GM18498 (cell line): ENCODE data around the gene EPHB2.

Source experiments
- ATAC-seq: cut with Tn5 transposase; IDR thresholded peaks from one replicate; pipeline ENCODE4 v1.9.1; 2021; ENCODE audit warnings: mild to moderate bottlenecking, moderate library complexity; ENCODE audit not compliant: unreplicated experiment

Gene EPHB2

DNA sequence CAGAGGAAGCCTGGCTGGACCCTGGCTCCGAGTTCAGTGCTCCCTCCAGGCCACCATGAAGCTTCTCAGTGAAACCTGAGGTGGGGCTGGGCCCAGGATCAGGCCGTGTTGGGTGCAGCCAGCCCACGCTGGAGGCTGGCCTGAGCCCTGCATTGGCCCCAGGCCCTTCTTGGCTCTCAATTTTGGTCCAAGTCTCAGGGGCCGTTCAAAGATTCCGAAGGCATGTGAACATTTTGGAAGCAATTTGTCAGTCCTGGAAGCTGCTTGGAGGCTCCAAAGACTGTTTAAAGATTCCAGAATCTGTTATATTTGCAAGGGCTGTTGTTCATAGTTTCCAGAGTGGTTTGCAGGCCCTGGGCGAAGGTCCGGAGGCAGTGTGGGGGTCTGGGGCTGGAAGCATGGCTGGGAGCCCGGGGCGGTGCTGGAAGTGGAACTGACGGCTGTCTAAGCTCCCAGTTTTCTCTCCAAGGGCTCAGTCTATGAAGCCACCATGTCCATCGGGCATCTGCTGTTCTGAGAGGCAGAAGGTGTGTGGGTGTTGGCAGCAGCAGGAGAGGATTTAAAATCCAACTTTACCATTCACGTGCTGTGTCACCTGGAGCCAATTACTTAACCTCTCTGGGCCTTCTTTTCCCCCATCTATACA lies 104.9 kb downstream of the EPHB2 start:
- no peak for ATAC-seq

GRCh38 chr1:22816067-22816775 lies 105.6 kb downstream of the EPHB2 start:
- no peak for ATAC-seq

DNA sequence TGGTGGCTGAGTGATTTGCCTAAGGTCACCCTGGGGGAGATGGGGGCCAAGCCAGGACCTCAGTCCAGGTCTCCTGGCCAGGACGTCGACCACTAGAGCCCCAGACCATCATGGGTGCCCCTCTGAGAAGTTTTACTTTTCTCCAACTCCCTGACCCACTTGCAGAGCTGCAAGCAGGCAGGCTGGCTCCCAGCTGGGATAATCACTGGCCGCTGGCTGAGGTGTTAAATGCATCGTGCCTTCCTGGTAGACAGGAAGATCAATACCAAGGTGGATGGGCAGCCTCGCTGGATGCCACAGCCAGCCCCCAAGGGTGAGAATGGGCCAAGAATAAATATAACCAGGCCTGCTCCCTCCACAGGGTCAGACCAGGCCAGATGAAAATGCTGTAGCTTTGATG lies 106.2 kb downstream of the EPHB2 start:
- no peak for ATAC-seq

- ATAC-seq: no peak
Observed at GRCh38 chr1:22817462-22817861, 106.8 kb downstream of the EPHB2 start.

- ATAC-seq: no peak
Observed at GRCh38 chr1:22818061-22818770, 107.6 kb downstream of the EPHB2 start.

- ATAC-seq: no peak
Observed at GRCh38 chr1:22819361-22819760, 108.7 kb downstream of the EPHB2 start.

- no peak for ATAC-seq
Observed at GRCh38 chr1:22821027-22821426, 110.4 kb downstream of the EPHB2 start.

DNA sequence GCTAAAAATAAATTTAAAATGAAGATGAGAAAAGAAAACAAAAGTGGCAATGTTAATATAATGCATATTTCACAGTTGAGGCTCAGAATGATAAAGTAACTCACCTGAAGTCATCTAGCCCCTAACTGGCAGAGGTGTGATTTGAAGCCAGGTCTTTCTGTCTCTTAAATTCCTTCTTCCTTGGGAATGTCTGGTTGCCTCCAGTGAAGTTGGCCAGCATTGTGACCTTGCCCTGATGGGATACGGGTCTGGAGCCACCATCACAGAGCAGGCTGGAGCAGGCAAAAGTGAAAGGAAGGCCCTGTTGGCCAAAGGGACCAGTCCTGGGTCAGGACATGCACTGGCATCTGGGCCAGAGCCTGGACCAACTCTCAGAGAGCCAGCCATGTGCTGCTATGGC lies 111.7 kb downstream of the EPHB2 start:
- ATAC-seq: no peak

DNA sequence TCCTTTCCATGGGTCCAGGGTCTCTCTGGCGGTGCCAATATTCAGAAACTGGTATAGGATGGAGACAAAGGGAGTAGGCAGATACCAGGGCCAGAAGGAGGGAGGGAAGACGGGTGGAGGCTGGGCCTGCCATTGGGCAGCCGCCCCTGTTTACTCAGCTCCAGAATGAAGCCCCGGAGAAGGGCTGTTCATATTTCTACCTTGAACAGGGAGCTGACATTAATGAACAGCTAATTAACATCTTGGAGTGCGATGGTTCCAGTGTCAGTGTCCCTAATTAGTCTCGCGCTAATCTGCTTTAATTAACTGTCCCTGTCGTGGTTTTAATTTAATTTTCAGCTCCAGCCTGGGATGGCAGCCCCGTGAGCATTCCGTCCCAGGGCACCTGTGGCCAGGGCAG lies 113.8 kb downstream of the EPHB2 start:
- ATAC-seq: no peak

DNA sequence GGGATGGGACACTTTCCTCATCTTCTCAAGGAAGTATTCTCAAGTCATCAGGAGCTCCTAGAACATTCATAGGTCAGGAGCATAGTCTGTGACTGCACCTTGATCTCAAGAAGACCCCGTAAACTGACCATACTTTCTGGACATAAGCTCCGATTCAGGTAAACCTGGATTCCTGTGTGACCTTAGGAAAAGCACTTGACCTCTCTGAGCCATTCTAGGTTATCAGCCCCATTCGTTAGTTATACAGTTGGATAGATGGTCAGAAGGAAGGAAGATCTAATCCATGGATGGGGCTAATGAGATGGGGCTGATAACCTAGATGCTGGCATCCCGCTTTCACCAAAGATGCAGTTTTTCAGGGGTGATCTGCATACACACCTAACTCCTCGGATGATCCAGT lies 114.3 kb downstream of the EPHB2 start:
- ATAC-seq: no peak

DNA sequence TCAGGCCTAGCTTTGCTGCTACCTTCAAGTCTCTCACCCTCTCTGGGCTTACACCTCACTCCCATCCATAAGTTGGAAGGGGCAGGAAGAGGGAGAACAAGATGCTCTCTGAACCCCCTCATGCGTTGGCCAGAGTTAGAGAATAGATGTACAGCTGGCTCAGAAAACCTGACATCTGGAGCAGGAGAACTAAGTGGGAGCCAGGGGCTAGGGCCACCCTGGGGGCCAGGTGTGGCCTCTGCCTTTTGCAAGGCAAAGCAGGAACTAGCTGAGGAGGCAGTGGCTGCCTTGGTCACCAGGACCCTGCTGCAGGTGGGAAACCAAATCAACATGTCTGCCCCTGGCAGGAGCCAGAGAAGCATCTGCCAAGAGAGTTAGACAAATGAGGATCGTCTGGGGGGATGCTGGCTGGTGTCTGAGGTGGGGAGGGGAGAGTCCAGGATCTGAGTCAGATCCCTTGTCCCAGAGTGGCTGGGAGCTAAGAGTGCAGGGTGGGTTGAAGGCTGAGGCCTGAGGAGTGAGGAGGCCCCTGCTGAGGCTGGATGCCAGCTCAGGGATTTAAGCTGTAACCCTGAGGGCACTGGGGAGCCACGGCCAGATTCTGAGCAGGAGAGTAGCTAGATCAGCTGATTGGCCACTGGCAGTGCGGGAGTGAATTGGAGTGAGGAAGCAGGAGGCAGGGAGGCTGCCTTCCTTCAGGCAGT lies 115.0 kb downstream of the EPHB2 start:
- no peak for ATAC-seq

DNA sequence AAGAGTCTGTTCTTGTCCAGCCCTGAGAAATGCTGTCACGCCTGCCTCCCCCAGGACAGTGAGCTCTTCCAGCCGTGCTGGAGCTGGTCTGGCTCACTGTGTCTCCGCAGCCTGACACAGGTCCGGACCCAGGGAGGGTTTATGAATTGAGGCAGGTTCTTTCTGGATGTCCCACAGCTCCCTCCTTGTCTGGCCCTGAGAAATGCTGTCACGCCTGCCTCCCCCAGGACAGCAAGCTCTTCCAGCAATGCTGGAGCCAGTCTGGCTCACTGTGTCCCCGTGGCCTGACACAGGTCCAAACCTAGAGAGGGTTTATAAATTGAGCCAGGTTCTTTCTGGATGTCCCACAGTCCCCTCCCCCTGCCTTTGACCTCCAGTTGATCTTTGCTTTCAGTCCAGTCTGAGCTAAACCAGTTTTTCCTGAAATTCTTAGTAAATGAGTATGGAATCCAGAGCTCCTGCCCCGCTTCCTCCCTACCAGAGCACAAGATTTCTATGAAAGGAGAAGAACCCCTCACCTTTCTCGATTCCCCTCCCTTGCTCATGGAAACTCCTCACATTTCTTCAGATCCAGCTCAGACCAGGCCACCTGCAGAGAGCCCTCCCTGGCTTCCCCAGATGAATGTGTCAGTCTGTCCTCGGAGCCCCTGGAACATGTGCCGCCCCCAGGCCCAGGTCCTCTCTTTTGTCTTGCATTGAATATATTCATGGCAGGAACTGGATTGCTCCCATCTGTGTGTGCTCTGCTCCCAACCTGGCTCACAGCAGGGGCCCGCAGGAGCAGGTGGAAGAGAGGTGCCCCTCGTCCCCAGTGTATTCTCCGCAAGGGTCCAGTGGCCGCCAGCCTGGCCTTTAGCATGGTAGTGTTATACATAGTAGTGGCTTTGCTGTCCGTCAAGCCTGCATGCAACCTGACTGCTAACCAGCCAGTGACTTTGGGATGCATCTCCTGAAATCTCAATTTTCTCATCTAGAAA lies 116.3 kb downstream of the EPHB2 start:
- ATAC-seq: no peak

DNA sequence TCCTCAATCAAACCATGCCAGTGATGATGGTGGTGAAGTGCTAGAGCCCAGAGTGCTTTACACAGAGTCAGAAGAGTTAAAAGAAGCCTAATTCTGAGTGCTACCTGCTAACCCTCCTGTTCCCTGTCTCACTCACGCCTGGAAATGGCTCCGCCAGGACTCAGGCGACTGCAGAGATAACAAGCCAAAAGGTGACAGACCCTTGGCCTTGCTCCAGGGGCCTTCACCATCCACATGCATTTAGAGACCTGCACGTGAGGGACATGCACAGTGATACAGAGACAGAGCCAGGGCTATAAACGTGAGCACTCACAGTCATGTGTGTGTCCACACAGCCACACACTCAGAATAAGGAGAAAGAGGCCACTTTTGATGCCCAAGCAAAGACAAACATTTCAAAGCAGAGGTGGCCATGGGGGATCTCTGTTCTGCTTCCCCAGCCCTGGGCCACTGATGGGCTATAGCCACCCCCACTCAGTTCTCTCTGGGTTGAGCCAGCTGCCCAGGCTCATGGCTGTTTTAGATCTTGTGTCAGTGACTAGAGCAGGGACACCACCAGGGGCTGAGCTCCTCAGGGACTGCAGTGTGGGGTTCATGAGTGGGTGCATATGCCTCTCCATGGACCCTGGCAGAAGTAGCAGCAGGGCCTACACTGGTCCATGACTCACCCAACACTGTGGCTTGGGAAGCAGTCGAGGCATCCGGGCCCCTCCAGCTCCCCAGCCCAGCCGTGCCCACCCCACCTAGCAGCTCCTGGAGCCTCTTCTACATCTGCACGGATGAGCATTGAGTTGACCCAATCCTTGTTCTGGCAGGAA lies 117.2 kb downstream of the EPHB2 start:
- no peak for ATAC-seq

DNA sequence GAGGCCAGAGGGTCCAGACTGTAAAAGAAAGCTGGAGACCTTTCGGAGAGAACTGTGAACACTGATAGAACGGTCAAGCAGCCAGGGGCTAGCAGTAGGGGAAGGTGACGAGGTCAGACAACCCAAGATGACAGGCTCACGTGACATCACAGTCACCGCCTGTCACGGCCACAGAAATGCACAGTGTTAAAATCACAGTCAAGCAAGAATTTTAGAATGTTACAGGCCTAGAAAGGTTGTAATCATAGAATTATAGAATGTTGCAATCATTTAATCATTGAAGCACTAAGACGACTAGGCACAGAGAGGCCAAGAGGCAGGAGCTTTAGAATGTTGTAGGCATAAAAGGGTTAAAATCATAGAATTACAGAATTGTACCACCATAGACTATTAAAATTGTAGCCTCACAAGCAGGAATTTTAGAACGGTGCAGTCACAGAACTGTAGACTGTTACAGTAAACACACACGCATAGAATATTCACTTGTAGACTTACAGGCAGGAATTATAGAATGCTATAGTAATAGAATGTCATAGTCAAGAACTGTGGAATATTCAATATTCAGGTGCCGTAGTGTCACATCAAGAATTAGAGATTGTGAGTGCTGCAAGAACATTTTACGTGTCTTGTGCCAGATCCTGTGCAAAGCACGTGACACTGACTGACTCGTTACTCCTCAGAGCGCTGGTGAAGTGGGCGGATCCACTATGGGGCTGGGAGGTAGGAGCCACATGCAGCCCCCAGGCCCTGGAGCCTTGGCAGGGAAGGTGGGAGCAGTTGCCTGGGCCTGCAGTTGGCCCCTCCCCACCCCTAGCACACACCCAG lies 118.1 kb downstream of the EPHB2 start:
- ATAC-seq: no peak

DNA sequence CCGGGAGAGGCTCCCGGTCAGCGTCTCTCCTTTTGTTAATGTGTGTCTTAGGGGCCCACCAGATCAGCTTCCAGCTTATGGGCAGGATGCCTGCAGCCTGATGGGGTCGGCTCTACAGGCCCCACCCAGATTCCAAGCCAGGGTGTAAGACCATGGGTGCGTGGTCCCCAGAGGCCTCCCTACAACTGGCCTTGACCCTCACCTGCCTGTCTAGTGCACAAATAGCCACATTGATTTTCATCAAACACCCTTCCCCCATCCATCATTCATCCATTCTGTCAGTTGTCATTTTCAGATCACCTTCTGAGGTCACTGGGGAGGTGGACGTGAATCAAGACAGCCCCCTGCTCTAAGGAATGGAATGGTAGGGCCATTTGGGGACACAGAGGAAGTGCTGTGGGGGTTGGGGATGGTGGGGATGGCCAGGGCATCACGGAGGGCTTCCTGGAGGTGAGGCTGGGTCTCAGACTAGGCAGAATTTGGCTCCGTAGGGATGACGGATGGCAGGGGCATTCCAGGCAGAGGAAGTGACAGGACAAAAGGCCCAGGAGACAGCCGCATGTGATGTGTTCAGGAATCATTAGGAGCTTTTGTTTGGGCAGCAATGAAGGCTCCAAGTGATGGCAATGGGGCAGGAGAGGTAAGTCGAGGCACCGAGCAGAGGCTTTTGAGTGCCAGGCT lies 118.8 kb downstream of the EPHB2 start:
- no peak for ATAC-seq

DNA sequence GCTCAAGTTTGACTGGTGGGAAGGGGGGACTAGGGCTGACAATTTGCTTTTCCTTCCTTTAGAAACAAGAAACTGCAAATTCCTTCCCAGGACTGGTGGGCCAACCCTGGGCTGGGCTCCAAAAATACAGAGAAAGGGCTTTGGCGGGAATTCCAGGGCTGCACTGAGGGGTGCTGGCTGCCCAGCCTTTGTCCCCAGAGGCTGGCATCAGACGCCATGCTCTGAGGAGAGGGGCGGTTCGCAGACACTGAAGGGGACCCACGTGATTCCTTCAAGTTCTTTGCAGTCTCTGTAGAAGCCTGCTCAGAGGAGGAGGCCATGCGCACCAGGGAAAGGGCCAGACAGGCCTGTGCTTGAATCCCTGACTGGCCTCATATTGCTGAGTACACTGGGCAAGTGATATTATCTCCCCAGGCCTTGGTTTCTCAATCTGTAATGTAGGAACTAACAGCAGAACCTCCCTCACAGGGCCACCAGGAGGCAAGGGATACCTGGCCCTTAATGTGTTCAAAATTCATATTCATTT lies 119.5 kb downstream of the EPHB2 start:
- no peak for ATAC-seq

GRCh38 chr1:22830757-22831340 lies 120.2 kb downstream of the EPHB2 start:
- no peak for ATAC-seq
